NOMO-1 treated with DMSO at 0.1 percent for 48 hours (cell line): ENCODE measurements around the gene KIF26B.

Experiments
- DNase-seq: peaks from one replicate; lab custom pipeline; 2025; ENCODE audit not compliant: unreplicated experiment; lab: John Stamatoyannopoulos, UW

KIF26B gene

DNA sequence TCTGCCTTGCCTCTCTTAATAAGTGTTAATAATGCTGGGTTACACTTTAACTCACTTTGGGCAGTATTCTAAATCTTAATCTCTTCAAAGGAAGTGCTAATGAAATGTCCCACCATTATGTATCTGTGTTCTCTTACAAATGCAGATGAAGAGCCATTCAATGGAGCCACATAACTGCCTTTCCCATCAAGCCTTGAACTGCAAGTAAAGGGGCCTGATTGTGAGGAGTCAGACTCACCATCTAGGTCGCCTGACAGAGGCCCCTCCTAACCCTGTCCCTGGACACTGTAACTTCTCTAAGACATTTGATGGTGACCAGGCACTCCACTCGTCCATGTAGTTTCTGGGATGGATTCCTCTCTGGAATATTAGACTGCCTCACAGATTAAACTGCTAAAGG is 329.4 kb downstream of the KIF26B start:
- no peak for DNase-seq

DNA sequence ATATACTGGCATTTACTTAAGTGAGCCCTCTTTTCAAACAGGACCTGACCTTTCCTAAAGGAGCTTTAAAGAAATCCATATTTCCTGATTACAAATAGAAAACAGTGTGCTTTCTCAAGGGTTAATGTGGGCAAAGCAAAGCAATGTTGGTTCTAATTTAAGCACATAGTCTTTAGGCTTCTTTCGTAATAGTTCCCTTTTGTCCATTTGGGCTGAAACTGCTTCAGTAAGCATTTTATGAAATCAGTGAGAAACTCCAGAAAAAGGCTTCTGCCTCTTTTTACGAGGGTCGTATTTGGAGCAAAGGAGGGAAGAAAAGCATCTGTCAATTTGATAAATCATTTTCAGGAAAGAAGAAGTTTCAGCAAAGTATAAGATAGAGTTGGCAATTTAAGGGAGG is 331.2 kb downstream of the KIF26B start:
- DNase-seq: peak; percentile 78

DNA sequence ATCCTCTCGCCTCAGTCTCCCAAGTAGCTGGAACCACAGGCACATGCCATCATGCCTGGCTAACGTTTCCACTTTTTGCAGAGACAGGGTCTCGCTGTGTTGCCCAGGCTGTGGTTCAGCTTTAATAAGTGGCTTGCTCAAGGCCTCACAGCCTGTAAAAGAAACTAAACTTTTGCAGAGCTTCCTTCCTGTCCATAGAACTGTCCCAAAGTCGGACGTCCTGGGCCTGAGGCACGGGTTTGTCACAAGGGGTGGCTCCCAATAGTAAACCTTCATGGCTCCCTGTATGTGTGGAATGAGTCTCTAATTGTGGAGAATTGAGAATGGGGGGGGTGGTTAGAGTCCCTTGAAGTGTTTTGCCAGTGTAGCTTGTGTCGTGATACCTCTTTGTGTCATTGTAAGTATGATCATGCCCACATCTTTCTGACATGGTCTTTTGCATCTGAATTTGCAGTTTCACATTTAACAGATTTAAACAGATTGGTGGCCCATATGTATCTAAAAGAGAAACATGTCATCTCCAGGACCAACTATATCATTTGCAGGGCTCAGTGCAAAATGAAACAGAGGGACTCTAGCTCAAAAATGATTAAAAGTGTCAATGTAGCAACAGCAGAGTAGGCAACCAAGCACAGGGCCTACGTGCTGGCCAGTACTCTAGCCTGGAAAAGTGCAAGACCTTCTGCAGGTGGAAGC is 332.1 kb downstream of the KIF26B start:
- DNase-seq: peak; percentile 23

DNA sequence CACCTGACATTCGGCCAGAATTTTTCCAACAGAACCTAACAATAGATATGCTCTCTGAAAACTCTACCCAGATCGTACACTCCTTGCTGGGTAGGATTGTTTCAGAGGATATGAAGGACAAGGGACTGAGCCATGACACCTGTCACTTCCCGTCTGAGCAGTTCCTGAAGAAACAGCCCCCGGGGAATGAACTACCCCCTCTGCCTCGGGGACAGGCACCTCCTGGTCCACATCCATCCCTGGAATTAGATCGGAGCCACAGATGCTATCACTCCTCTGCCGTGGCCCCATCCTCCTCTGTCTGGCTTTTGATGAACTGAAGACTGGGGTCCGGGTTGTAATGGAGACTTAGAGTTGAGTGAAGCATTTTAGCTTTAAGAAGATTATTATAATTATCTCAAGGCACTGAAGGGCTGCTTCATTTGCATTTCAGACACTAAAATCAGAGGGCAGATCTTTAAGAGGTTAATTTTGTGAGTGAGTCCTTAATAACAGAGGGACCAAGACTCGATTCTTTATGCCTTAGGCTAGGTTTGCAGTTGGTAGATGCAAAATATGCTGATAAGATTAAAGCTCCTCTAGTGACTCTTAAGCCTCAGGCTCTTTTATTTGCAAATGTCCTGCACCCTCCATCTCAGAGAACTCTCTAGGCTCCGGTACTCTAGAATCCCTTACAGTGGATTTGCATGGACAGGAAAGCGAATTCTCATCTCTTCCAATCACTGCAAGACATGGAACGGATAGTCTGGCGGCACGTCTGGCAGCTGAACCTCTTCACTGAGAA is 333.8 kb downstream of the KIF26B start:
- no peak for DNase-seq

- DNase-seq: no peak
Observed at GRCh38 chr1:245489838-245490237, 335.1 kb downstream of the KIF26B start.

DNA sequence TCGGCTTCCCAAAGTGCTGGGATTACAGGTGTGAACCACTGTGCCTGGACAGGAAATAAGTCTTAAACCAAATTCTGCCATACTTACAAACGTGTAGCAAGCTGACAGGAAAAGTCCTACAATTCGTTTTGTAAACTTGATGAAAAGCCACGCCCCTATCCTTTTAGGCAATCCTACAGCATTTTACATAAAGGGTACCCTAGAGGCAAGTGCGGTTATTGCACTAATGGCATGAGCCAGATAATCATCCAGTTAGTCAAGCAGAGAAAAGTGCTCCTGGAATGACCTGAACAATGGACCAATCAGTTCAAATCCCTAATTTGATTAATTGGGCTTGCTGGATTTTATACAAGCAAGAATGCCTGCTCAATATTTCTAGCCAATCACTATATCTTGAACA is 338.2 kb downstream of the KIF26B start:
- peak; percentile 31 for DNase-seq

DNA sequence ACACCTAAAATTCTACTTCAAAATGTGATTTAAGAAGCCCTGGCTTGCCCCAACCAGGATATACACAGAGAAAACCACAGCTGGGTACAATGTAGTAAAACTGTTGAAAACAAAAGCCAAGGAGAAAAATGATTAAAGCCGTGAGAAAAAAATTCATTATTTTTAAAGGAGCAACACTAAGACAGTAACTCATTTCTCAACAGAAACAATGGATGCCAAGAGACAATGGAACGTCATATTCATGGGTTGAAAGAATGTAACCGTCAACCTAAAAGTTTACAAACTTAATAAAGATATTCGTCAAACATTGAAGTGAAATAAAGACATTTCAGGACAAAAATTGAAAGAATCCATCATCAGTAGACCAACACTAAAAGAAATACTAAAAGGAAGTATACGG is 340.9 kb downstream of the KIF26B start:
- no peak for DNase-seq

GRCh38 chr1:245500546-245500945 is 345.8 kb downstream of the KIF26B start:
- peak; percentile 78 for DNase-seq

- peak; percentile 91 for DNase-seq
Observed at GRCh38 chr1:245501633-245502032, 346.8 kb downstream of the KIF26B start.

GRCh38 chr1:245503548-245503947 is 348.8 kb downstream of the KIF26B start:
- no peak for DNase-seq

DNA sequence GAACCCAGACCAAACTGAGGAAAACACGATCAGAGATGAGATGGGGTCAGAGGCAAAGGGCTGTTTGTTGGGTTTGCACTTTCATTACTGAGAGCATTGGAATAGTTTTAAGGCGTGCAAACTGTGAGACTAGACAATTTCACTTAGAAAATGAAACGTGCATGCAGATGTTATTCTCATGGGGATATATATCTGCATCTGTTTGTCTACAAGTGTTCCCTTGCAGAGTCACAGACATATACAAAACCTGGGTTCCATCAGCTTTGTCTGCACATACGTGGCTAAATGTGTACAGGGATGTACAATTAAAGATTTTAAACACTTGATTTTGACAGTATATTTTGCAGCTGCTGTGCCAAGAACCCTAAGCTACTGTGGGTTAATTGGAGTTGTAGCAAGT is 355.4 kb downstream of the KIF26B start:
- no peak for DNase-seq

DNA sequence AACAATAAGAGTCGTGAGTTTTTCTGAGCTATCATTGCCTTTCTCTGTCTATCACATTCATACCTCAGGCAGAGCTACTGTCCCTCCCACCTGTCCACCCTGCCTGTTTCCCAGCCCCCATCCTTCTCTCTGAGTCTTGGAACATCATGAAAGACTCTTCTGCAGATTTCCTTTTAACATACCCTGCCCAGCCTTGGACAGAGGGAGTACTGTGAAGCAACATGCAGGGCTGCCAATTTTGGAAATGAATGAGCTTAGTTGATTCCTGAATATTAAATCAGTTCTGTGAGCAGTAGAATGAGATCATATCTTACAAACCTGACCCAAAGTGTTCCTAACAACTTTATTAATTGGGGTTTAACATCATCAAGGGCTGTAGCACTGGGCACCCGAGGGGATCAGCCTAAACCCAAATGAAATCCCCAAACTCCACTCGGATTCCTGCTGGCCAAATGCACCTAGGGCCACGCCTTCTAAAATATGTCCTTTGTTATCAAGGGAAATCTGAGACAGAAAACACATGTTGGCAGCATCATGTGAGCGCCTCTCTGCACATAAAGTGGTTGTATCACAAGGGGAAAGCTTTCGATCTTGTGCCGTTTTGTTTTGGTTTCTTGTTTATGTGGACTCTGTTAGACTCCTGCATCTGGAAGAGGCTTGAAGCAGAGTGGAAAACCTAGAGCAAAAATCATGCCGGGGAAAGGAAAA is 357.6 kb downstream of the KIF26B start:
- DNase-seq: no peak

GRCh38 chr1:245512980-245513578 is 358.3 kb downstream of the KIF26B start:
- peak; percentile 62 for DNase-seq

- DNase-seq: peak; percentile 97
Observed at GRCh38 chr1:245516284-245516759, 361.5 kb downstream of the KIF26B start.

DNA sequence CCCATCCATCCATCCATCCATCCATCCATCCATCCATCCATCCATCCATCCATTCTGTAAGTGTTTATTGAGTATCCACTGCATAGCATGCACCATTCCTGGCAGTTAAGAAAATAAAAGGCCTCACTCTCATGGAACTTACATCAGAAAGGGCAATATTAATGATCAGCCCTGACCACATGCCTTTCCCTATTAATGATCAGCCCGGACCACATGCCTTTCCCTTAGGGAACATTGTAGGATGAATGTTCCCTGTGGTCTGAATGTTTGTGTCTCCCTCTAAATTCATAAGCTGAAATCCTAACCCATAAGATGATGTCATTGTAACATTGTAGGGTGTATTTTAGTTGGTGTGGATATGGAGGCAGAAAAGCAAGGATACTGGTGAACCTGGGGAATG is 365.8 kb downstream of the KIF26B start:
- DNase-seq: no peak

DNA sequence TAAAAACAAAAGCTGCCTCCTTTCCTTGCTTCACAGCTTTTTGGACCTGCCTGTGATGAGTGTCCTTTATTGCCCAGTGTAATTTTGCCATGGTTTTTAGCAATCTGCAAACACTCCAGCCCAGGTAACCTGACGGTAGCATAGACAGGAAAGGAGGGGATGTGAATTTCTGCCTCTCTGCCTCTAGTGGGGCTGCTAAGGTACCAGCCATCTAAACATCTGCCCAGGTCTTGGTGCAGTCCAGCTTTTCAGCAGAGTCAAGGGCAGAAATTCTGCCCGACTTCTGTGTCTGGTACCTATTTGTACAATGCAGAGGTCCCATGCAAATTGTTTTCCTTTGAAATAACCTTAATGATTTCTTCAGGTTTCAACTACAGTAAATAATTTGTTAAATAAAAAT is 371.4 kb downstream of the KIF26B start:
- no peak for DNase-seq

- DNase-seq: no peak
Observed at GRCh38 chr1:245528258-245528635, 373.5 kb downstream of the KIF26B start.

DNA sequence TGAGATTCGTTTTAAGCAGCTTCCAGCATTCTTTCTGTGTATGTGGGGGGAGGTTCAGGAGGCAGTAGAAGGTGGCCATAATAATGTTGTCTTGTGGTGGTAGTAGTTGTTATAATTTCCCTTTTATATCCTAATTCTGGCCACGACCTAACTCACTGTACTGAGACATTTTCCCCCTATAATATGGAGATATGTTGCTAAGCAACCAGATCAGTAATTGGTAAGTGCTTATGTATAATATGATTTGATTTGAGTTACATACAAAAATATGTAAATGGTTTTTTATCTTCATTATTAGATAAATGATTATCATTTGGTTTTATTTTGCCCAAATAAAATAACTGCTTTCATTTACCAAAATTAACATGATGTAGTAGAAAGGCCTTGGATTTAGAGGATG is 376.2 kb downstream of the KIF26B start:
- DNase-seq: no peak

- DNase-seq: no peak
Observed at GRCh38 chr1:245537992-245538391, 383.2 kb downstream of the KIF26B start.

GRCh38 chr1:245538671-245539070 is 383.9 kb downstream of the KIF26B start:
- no peak for DNase-seq

DNA sequence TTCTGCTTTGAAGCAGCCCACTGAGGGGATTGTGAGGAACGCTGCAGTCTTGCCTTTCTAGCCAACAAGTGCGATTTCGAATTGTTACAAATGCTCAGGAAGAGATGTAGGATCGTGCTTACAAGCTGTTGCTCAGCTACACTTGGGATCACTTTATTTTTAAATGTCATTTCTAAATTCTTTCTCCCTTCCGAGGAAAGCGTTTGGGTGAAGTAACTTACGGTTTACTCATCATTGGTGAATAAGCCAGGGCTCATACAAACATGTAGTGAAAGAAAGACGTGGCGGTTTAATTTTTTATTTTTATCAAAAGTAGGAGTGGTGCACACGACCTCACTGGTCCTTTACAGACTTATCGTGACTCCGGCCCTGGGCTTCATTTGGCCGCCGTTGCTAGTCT is 386.6 kb downstream of the KIF26B start:
- DNase-seq: no peak
